Panc1 (cell line): ENCODE data around the gene CNN2.

Source experiments
- CTCF ChIP-seq: fragments of 450-650 bp; IDR thresholded peaks from 2 replicates; pipeline ENCODE4 v1.5.1; 2017; ENCODE audit warnings: mild to moderate bottlenecking
- SIN3A ChIP-seq: IDR thresholded peaks from 2 replicates; pipeline ENCODE4 v1.6.1; 2012; ENCODE audit warnings: low read depth, mild to moderate bottlenecking, low read length, moderate library complexity, borderline replicate concordance; ENCODE audit not compliant: insufficient read depth

GRCh38 chr19:1052349-1052975 is 26.1 kb downstream of the CNN2 start:
- TF ChIP-seq CTCF (no peak), SIN3A (no peak)
